Calu3 (cell line): ENCODE measurements around the gene ARHGEF11. TPM values are rescaled to one million over a fixed set of nuclear protein-coding genes. Genes with fewer than 3 reads are reported as not detected.

ENCODE experiments used
- BruUV-seq: library from RNA; stranded (reverse); fragments of 400-500 nt; replicated peaks from 2 replicates; lab custom pipeline; 2021; lab: Mats Ljungman, UMichigan
- CTCF ChIA-PET: fragments of 300-600 bp; sonication (Branson Sonifier 250); formaldehyde crosslinking; loops from one replicate; lab custom pipeline; 2022; ENCODE audit warnings: antibody characterized with exemption; lab: Charles Lee
- DNase-seq: peaks from one replicate; pipeline ENCODE4 v3.0.0; 2022
- H3K27ac Mint-ChIP-seq: one replicate; pipeline ENCODE4 v1.8.0; 2022; ENCODE audit warnings: mixed read lengths; ENCODE audit not compliant: unreplicated experiment
- H3K27me3 Mint-ChIP-seq: one replicate; pipeline ENCODE4 v1.8.0; 2022; ENCODE audit warnings: mixed read lengths; ENCODE audit not compliant: unreplicated experiment
- H3K36me3 Mint-ChIP-seq: one replicate; pipeline ENCODE4 v1.8.0; 2022; ENCODE audit warnings: mild to moderate bottlenecking, moderate library complexity, mixed read lengths; ENCODE audit not compliant: insufficient read depth, unreplicated experiment
- H3K4me1 Mint-ChIP-seq: one replicate; pipeline ENCODE4 v1.8.0; 2022; ENCODE audit warnings: mild to moderate bottlenecking, low read depth, mixed read lengths; ENCODE audit not compliant: unreplicated experiment
- H3K4me3 Mint-ChIP-seq: one replicate; pipeline ENCODE4 v1.8.0; 2022; ENCODE audit warnings: mild to moderate bottlenecking, low read depth, moderate library complexity, mixed read lengths; ENCODE audit not compliant: unreplicated experiment
- H3K9me3 Mint-ChIP-seq: one replicate; pipeline ENCODE4 v1.8.0; 2022; ENCODE audit warnings: low read depth, mixed read lengths; ENCODE audit not compliant: unreplicated experiment
- intact Hi-C: fragments of 100-400 bp; cut with micrococcal nuclease; formaldehyde crosslinking; loops from one replicate; pipeline ENCODE4 v1.10.0; 2022; ENCODE audit not compliant: unreplicated experiment
- total RNA-seq: library from RNA; stranded (reverse); gene quantifications from 2 replicates; pipeline ENCODE4 v1.2.3, GENCODE V29; 2022
- TF ChIP-seq, protein P1 (sequence below): fragments of 200-600 bp; IDR thresholded peaks from one replicate; pipeline ENCODE4 v1.8.0; 2022; ENCODE audit warnings: antibody characterized with exemption; ENCODE audit not compliant: unreplicated experiment

ARHGEF11 gene
- total RNA-seq, 1 experiment from 2014 or later: 44.1 TPM

DNA sequence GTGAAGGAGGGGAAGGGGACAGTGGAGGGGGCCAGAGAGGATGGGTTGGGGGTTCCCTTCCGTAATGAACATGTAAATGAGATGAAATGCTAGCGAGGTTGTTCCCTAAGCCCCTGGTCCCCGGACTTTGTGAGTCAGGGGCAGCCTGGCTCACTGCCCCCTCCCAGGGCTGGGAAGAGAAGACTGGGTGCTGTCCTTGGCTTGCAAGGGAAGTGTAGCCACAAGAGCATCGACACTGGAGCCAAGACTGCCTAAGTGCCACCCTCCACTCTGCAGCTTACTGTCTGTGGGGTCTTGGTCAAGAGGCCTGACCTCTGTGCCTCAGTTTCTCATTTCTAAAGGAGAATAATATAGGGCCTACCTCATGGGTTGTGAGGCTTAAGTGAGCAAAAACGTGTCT, 151.5 kb downstream of the ARHGEF11 start:
- TF ChIP-seq, protein P1, sequence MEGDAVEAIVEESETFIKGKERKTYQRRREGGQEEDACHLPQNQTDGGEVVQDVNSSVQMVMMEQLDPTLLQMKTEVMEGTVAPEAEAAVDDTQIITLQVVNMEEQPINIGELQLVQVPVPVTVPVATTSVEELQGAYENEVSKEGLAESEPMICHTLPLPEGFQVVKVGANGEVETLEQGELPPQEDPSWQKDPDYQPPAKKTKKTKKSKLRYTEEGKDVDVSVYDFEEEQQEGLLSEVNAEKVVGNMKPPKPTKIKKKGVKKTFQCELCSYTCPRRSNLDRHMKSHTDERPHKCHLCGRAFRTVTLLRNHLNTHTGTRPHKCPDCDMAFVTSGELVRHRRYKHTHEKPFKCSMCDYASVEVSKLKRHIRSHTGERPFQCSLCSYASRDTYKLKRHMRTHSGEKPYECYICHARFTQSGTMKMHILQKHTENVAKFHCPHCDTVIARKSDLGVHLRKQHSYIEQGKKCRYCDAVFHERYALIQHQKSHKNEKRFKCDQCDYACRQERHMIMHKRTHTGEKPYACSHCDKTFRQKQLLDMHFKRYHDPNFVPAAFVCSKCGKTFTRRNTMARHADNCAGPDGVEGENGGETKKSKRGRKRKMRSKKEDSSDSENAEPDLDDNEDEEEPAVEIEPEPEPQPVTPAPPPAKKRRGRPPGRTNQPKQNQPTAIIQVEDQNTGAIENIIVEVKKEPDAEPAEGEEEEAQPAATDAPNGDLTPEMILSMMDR: no peak
- CTCF ChIA-PET: interaction anchor here (1.3 kb wide), 1 partner anchor 34 kb away, joined by 4 read pairs; no protein-coding TSS in a partner anchor
- intact Hi-C loops: loop anchor here (10.0 kb wide), 1 partner anchor 269 kb away; no protein-coding TSS in a partner anchor
- no peaks in the 10 kb centered on the region for H3K36me3 Mint-ChIP-seq
- peaks cover 58% of the 10 kb centered on the region for H3K27me3 Mint-ChIP-seq
- H3K4me1 Mint-ChIP-seq: peaks cover 19% of the 10 kb centered on the region
- no peak for DNase-seq
- no TSS peak for BruUV-seq
- H3K27ac Mint-ChIP-seq: no peak overlapping the region
- no peak overlapping the region for H3K4me3 Mint-ChIP-seq
- H3K9me3 Mint-ChIP-seq: no peaks in the 10 kb centered on the region

DNA sequence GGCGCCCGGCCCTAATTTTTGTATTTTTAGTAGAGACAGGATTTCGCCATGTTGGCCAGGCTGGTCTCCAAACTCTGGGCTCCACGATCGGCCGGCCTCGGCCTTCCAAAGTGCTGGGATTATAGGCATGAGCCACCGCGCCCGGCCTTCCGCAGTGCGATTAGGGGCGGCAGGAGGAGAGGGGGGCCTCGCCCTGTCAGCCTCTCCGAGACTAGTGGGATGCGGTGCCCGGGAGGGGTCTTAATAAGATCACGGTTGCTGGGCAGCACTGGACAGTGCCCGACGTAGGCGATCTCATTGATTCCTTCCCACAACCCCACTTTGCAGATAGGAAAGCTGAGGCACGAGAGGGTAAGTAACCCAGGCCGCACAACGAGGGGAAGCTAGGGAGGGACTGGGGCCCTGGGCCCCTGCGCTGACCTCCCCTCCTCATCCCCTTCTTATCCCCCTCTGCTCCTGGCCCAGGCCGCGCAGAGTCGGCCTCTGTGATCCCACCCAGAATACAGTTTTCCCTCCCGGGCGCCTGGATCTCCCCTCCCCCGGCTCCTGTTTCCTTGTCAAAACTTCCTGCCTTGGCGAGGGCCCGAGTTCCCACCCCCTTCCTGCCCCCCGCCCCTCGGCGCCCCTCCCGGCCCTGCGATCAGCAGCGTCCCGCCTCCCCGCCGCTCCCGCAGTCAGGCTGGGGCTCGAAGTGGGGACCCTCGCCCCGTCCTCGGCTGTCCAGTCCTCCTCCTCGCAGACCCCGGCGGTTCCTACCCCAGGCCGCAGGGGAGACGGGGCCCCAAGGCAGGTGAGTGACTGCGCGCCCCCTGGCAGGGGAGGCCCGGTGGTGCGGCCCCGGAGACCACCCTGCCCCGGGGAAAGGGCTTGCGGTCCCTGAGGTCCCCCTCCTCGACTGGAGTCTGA, 152.2 kb downstream of the ARHGEF11 start, which contains the start of gene PEAR1:
PEAR1 (plus strand) TSS at position 671 of the 906 bp plus-strand sequence. CDS start 10,209 bp downstream, outside the sequence.
- Mint-ChIP-seq H3K27ac (no peak within 1 kb of the TSS), H3K4me1 (peaks cover 19% of the 10 kb centered on the region), H3K36me3 (no peaks in the 10 kb centered on the region), H3K27me3 (peaks cover 58% of the 10 kb centered on the region), H3K9me3 (no peaks in the 10 kb centered on the region), H3K4me3 (peak within 1 kb of the TSS; percentile 33)
- intact Hi-C loops: loop anchor here (10.0 kb wide), 1 partner anchor 268 kb away; no protein-coding TSS in a partner anchor
- TF ChIP-seq, protein P1: no peak
- DNase-seq: no peak
- no TSS peak for BruUV-seq
- CTCF ChIA-PET: interaction anchor here (0.6 to 3.4 kb wide), 7 partner anchors 23 to 263 kb away, joined by 3 to 19 read pairs (median 5); no protein-coding TSS in a partner anchor

DNA sequence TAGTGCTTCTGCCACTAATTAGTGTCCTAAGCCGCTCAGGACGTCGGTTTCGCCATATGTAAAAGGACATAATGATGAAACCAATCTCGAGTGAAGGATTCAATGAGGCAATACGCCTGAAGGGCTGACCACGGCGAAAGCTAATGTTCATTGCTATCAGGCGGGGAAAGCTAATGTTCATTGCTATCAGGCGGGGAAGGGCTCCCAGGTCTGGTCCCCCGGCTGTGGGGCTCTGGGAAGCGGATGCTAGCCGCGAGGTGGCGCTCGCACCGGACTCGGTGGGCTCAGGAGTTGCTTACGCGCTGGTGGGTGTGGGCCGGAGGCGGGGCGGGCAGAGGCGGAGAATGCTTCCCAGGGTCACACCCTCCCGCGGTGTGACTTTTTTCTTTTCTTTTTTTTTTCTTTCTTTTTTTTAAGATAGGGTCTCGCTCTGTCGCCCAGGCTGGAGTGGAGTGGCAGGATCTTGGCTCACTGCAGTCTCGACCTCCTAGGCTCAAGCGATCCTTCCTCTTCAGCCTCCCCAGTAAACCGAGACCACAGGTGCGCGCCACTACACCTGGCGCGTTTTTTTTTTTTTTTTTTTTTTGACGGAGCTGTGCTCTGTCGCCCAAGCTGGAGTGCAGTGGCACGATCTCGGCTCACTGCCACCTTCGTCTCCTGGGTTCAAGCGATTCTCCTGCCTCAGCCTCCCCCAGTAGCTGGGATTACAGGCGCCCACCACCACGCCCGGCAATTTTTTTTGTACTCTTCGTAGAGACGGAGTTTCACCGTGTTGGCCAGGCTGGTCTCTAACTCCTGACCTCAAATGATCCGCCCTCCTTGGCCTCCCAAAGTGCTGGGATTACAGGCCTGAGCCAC, 153.1 kb downstream of the ARHGEF11 start:
- no peaks in the 10 kb centered on the region for H3K36me3 Mint-ChIP-seq
- no peak overlapping the region for H3K27ac Mint-ChIP-seq
- no TSS peak for BruUV-seq
- H3K4me3 Mint-ChIP-seq: peak overlapping the region; percentile 33
- peaks cover 58% of the 10 kb centered on the region for H3K27me3 Mint-ChIP-seq
- intact Hi-C loops: loop anchor here (1.0 to 10.0 kb wide), 2 partner anchors 36 to 268 kb away; no protein-coding TSS in a partner anchor
- TF ChIP-seq, protein P1: peak; percentile 71
- CTCF ChIA-PET: interaction anchor here (0.6 to 3.4 kb wide), 11 partner anchors 8 to 265 kb away, joined by 3 to 19 read pairs (median 4); partner anchors contain the start of gene METTL25B
- no peaks in the 10 kb centered on the region for H3K9me3 Mint-ChIP-seq
- DNase-seq: peak; percentile 96
- H3K4me1 Mint-ChIP-seq: peaks cover 14% of the 10 kb centered on the region
